OCI-LY3 (cell line): ENCODE data around the gene C2.

Experiments used
- H2AFZ ChIP-seq: fragments of 200-600, 300-600 bp; shearing (Covaris generic); 2 replicates; pipeline ENCODE4 v1.6.0; 2014; ENCODE audit warnings: antibody characterized with exemption, low read depth, low read length
- H3K27ac ChIP-seq: fragments of 200-600, 300-600 bp; sonication (generic); 2 replicates; pipeline ENCODE4 v1.5.1; 2014; ENCODE audit warnings: mild to moderate bottlenecking, low read length, moderate library complexity, mixed read lengths
- H3K27me3 ChIP-seq: fragments of 200-600, 300-600 bp; sonication (generic); 2 replicates; pipeline ENCODE4 v1.6.1; 2014; ENCODE audit warnings: low read depth, low read length, mixed read lengths
- H3K36me3 ChIP-seq: fragments of 200-600, 300-600 bp; sonication (generic); replicated peaks from 2 replicates; pipeline ENCODE3; 2014; ENCODE audit warnings: low read depth, low read length, mixed read lengths
- H3K4me1 ChIP-seq: fragments of 300-600, 200-600 bp; sonication (generic); 2 replicates; pipeline ENCODE4 v1.6.1; 2014; ENCODE audit warnings: low read length, mixed read lengths
- H3K4me2 ChIP-seq: fragments of 200-600, 300-600 bp; sonication (generic); 2 replicates; pipeline ENCODE4 v1.6.1; 2014; ENCODE audit warnings: low read length, mixed read lengths
- H3K4me3 ChIP-seq: fragments of 300-600, 200-600 bp; sonication (generic); 2 replicates; pipeline ENCODE4 v1.5.1; 2014; ENCODE audit warnings: antibody characterized with exemption, mild to moderate bottlenecking, low read length, moderate library complexity
- H3K79me2 ChIP-seq: fragments of 300-600, 200-600 bp; shearing (Covaris generic); 2 replicates; pipeline ENCODE4 v1.6.1; 2014; ENCODE audit warnings: mild to moderate bottlenecking, low read length, mixed read lengths
- H3K9ac ChIP-seq: fragments of 300-600, 200-600 bp; shearing (Covaris generic); 2 replicates; pipeline ENCODE4 v1.6.0; 2014; ENCODE audit warnings: mild to moderate bottlenecking, low read length, moderate library complexity
- H3K9me3 ChIP-seq: fragments of 200-600, 300-600 bp; shearing (Covaris generic); 2 replicates; pipeline ENCODE4 v1.6.1; 2014; ENCODE audit warnings: low read length, mixed read lengths; ENCODE audit not compliant: insufficient read depth
- H4K20me1 ChIP-seq: fragments of 200-600, 300-600 bp; sonication (generic); 2 replicates; pipeline ENCODE4 v1.6.1; 2016; ENCODE audit warnings: low read length, mixed read lengths; ENCODE audit not compliant: insufficient read depth
- EZH2phosphoT487 ChIP-seq: fragments of 200-600 bp; shearing (Covaris generic); IDR thresholded peaks from 2 replicates; pipeline ENCODE4 v1.6.1; 2018; ENCODE audit warnings: antibody characterized with exemption, mixed run types, low read depth
- TF ChIP-seq, protein P1 (sequence below): fragments of 200-600, 300-600 bp; sonication (generic); IDR thresholded peaks from 2 replicates; pipeline ENCODE4 v1.5.1; 2014; ENCODE audit warnings: antibody characterized with exemption, low read length, low read depth

C2 gene

GRCh38 chr6:31896493-31896855, 31.0 kb upstream of the C2 start:
- Histone ChIP-seq H3K4me3 (peak overlapping the region; percentile 99), H3K79me2 (peaks cover 23% of the 10 kb centered on the region), H3K36me3 (peaks cover 6% of the 10 kb centered on the region)

GRCh38 chr6:31896856-31897611, 30.5 kb upstream of the C2 start:
- Histone ChIP-seq H3K4me2 (peak overlapping the region; percentile 77), H3K36me3 (peaks cover 6% of the 10 kb centered on the region), H3K27ac (peak overlapping the region; percentile 34), H3K4me1 (peaks cover 23% of the 10 kb centered on the region), H3K9ac (peak overlapping the region; percentile 80), H3K4me3 (peak overlapping the region; percentile 99), H3K27me3 (no peaks in the 10 kb centered on the region), H3K79me2 (peaks cover 23% of the 10 kb centered on the region), H4K20me1 (peaks cover 3% of the 10 kb centered on the region; the same call in 1 of the 2 replicates), H2AFZ (peak overlapping the region; percentile 31; the same call in 1 of the 2 replicates), H3K9me3 (no peaks in the 10 kb centered on the region)
- TF ChIP-seq EZH2phosphoT487, result no peak
- TF ChIP-seq, protein P1, sequence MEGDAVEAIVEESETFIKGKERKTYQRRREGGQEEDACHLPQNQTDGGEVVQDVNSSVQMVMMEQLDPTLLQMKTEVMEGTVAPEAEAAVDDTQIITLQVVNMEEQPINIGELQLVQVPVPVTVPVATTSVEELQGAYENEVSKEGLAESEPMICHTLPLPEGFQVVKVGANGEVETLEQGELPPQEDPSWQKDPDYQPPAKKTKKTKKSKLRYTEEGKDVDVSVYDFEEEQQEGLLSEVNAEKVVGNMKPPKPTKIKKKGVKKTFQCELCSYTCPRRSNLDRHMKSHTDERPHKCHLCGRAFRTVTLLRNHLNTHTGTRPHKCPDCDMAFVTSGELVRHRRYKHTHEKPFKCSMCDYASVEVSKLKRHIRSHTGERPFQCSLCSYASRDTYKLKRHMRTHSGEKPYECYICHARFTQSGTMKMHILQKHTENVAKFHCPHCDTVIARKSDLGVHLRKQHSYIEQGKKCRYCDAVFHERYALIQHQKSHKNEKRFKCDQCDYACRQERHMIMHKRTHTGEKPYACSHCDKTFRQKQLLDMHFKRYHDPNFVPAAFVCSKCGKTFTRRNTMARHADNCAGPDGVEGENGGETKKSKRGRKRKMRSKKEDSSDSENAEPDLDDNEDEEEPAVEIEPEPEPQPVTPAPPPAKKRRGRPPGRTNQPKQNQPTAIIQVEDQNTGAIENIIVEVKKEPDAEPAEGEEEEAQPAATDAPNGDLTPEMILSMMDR, result no peak

More at GRCh38 chr6:31896493-31896855, 31.0 kb upstream of the C2 start:
- Histone ChIP-seq H2AFZ (no peak overlapping the region), H3K4me1 (peaks cover 23% of the 10 kb centered on the region), H3K27ac (peak overlapping the region; percentile 34), H3K4me2 (peak overlapping the region; percentile 77), H4K20me1 (peaks cover 3% of the 10 kb centered on the region; the same call in 1 of the 2 replicates), H3K27me3 (no peaks in the 10 kb centered on the region), H3K9ac (peak overlapping the region; percentile 80), H3K9me3 (no peaks in the 10 kb centered on the region)
- TF ChIP-seq, protein P1, result no peak
- TF ChIP-seq EZH2phosphoT487, result no peak

- no peaks in the 10 kb centered on the region for H3K27me3 ChIP-seq
- H3K36me3 ChIP-seq, result peaks cover 3% of the 10 kb centered on the region
- no peak for TF ChIP-seq EZH2phosphoT487
- TF ChIP-seq, protein P1, result no peak
- peaks cover 26% of the 10 kb centered on the region for H3K4me1 ChIP-seq
- peak within 1 kb of the TSS; percentile 71 for H3K27ac ChIP-seq
- H2AFZ ChIP-seq, result peak within 1 kb of the TSS; percentile 47
- H4K20me1 ChIP-seq, result peaks cover 3% of the 10 kb centered on the region; the same call in 1 of the 2 replicates
- H3K9me3 ChIP-seq, result no peaks in the 10 kb centered on the region
- peak within 1 kb of the TSS; percentile 90 for H3K9ac ChIP-seq
- H3K4me3 ChIP-seq, result peak within 1 kb of the TSS; percentile 99
- peak within 1 kb of the TSS; percentile 95 for H3K4me2 ChIP-seq
- H3K79me2 ChIP-seq, result peaks cover 23% of the 10 kb centered on the region
Observed at GRCh38 chr6:31897612-31898382, 29.7 kb upstream of the C2 start, which contains the start of gene EHMT2. EHMT2 (minus strand) TSS chr6:31897698; CDS start chr6:31897677, 21 bp downstream.
